LNCaP clone FGC (cell line): ENCODE data around the gene STX17.

Source experiments
- DNase-seq: peaks from one replicate; pipeline ENCODE4 v3.0.0-alpha.2; 2011; ENCODE audit warnings: low read depth
- H3K4me3 ChIP-seq: 2 replicates; pipeline ENCODE4 v1.5.1; 2011; ENCODE audit warnings: mild to moderate bottlenecking, low read depth, low read length, control low read depth
- TF ChIP-seq, protein P1 (sequence below): IDR thresholded peaks from 2 replicates; pipeline ENCODE4 v1.5.1; 2012; ENCODE audit warnings: mild to moderate bottlenecking; ENCODE audit not compliant: control insufficient read depth, insufficient read depth; ENCODE audit errors: extremely low read depth

Gene STX17

GRCh38 chr9:99921875-99922710, 15.6 kb downstream of the STX17 start:
- DNase-seq: no peak
- TF ChIP-seq, protein P1, sequence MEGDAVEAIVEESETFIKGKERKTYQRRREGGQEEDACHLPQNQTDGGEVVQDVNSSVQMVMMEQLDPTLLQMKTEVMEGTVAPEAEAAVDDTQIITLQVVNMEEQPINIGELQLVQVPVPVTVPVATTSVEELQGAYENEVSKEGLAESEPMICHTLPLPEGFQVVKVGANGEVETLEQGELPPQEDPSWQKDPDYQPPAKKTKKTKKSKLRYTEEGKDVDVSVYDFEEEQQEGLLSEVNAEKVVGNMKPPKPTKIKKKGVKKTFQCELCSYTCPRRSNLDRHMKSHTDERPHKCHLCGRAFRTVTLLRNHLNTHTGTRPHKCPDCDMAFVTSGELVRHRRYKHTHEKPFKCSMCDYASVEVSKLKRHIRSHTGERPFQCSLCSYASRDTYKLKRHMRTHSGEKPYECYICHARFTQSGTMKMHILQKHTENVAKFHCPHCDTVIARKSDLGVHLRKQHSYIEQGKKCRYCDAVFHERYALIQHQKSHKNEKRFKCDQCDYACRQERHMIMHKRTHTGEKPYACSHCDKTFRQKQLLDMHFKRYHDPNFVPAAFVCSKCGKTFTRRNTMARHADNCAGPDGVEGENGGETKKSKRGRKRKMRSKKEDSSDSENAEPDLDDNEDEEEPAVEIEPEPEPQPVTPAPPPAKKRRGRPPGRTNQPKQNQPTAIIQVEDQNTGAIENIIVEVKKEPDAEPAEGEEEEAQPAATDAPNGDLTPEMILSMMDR: no peak
- no peak overlapping the region for H3K4me3 ChIP-seq

GRCh38 chr9:99922711-99923030, 16.2 kb downstream of the STX17 start:
- TF ChIP-seq, protein P1: no peak
- no peak overlapping the region for H3K4me3 ChIP-seq
- DNase-seq: no peak

DNA sequence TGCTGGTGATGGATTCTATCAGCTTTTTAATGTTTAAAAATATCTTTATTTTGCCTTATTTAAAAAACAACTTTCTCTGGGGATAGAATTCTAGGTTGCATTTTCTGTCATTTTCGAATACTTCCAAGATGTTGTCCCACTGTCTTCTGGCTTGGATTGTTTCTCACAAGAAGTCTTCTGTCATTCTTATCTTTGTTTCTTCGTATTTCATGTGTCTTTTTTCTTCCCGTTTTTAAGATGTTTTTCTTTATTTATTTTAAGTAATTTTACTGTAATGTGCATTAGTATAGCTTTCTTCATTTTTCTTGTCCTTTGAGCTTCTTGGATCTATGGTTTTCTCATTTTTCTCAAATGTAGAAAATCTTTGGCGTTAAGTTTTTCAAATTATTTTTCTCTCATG, 19.1 kb downstream of the STX17 start:
- H3K4me3 ChIP-seq: no peak overlapping the region

GRCh38 chr9:99929652-99930051, 23.2 kb downstream of the STX17 start:
- no peak overlapping the region for H3K4me3 ChIP-seq
- TF ChIP-seq, protein P1: no peak
- DNase-seq: no peak

More for the DNA sequence above, 19.1 kb downstream of the STX17 start:
- DNase-seq: no peak
- TF ChIP-seq, protein P1: no peak

DNA sequence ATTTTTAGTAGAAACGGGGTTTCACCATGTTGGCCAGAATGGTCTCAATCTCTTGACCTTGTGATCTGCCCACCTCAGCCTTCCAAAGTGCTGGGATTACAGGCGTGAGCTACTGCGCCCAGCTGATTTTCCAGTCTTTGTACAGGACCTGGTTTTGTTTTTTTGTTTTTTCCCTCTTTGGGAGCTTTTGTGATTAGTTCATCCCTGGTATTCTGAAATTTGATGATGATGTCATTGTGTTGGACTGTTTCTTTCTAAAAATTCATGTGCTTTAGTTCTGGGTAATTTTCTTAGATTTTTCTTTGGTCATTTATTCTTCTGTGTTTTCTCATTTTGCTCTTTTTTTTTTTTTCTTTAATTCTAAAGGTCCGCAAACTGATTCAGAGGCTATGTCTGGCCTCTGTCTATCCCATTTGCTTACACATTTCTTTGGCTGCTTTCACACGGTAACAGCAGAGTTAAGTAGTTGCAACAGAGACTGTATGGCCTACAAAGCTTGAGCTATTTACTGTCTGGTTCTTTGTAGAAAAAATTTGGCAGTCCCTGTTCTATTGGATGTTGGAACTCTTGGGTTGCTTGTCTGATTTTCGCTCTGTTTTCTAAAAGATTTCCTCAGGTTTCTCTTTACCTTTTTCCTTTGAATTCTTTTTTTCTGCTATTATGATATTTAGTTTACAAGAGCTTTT, 24.8 kb downstream of the STX17 start:
- no peak for DNase-seq
- TF ChIP-seq, protein P1: no peak
- no peak overlapping the region for H3K4me3 ChIP-seq

GRCh38 chr9:99936947-99937587, 30.6 kb downstream of the STX17 start:
- DNase-seq: no peak
- TF ChIP-seq, protein P1: no peak
- no peak overlapping the region for H3K4me3 ChIP-seq

DNA sequence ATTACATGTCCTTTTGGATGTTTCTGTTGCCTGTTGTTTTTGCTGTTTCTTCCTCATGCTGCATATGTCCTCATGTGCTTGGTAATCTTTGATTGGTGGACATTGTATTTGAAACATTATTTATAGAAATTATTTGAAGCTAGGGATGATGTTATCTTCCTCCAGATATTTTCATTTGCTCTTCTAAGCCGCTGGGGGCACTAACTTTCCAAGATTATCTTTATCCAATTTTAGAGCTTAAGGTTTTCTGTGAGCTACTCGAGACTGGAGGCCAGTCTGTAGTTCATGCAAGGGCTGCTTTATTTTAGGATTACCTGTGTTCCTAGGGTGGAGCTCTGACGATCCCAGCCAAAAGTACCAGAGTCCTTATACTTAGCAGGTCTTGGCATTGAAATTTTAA, 40.9 kb downstream of the STX17 start:
- TF ChIP-seq, protein P1: no peak
- DNase-seq: no peak
- H3K4me3 ChIP-seq: no peak overlapping the region
